Activated CD8-positive, alpha-beta memory T cell treated with anti-CD3 and anti-CD28 coated beads, Interleukin-2, amount 50 U/mL, for 1 hour (primary cell): ENCODE results near the gene FGF1.

Source experiments
- DNase-seq: peaks from one replicate; pipeline ENCODE4 v3.0.0-alpha.2; 2020; ENCODE audit errors: extremely low read depth

The FGF1 gene

GRCh38 chr5:142644127-142644526, 41.8 kb downstream of the FGF1 start:
- DNase-seq = no peak

- no peak for DNase-seq
Observed at GRCh38 chr5:142643634-142644033, 42.3 kb downstream of the FGF1 start.

- DNase-seq = no peak
Observed at GRCh38 chr5:142642427-142642826, 43.5 kb downstream of the FGF1 start.

GRCh38 chr5:142641711-142642110, 44.2 kb downstream of the FGF1 start:
- no peak for DNase-seq

- DNase-seq = no peak
Observed at GRCh38 chr5:142640316-142641005, 45.4 kb downstream of the FGF1 start.

GRCh38 chr5:142639455-142639854, 46.4 kb downstream of the FGF1 start:
- no peak for DNase-seq

GRCh38 chr5:142637871-142638270, 48.0 kb downstream of the FGF1 start:
- no peak for DNase-seq

- DNase-seq = no peak
Observed at GRCh38 chr5:142636698-142637324, 49.1 kb downstream of the FGF1 start.

- no peak for DNase-seq
Observed at GRCh38 chr5:142636093-142636492, 49.8 kb downstream of the FGF1 start.

- DNase-seq = no peak
Observed at GRCh38 chr5:142634216-142635011, 51.5 kb downstream of the FGF1 start.

- no peak for DNase-seq
Observed at GRCh38 chr5:142630927-142631539, 54.9 kb downstream of the FGF1 start.

- no peak for DNase-seq
Observed at GRCh38 chr5:142627383-142628217, 58.3 kb downstream of the FGF1 start.

GRCh38 chr5:142626786-142627185, 59.1 kb downstream of the FGF1 start:
- DNase-seq = no peak

GRCh38 chr5:142626099-142626498, 59.8 kb downstream of the FGF1 start:
- no peak for DNase-seq

- no peak for DNase-seq
Observed at GRCh38 chr5:142621227-142621626, 64.7 kb downstream of the FGF1 start.

GRCh38 chr5:142619815-142620214, 66.1 kb downstream of the FGF1 start:
- DNase-seq = no peak

GRCh38 chr5:142618130-142618523, 67.8 kb downstream of the FGF1 start:
- DNase-seq = no peak

GRCh38 chr5:142617416-142618129, 68.3 kb downstream of the FGF1 start:
- no peak for DNase-seq

- DNase-seq = no peak
Observed at GRCh38 chr5:142615948-142616347, 69.9 kb downstream of the FGF1 start.

- no peak for DNase-seq
Observed at GRCh38 chr5:142614054-142614453, 71.8 kb downstream of the FGF1 start.

- DNase-seq = no peak
Observed at GRCh38 chr5:142613271-142613671, 72.6 kb downstream of the FGF1 start.
